Measurements from ENCODE around the gene GIMAP6.
"Not testable (repeated sequence)": the region's sequence is repeated elsewhere in the genome, so short reads cannot be mapped to it uniquely, and the experiment has no call there.

GIMAP6 gene

DNA sequence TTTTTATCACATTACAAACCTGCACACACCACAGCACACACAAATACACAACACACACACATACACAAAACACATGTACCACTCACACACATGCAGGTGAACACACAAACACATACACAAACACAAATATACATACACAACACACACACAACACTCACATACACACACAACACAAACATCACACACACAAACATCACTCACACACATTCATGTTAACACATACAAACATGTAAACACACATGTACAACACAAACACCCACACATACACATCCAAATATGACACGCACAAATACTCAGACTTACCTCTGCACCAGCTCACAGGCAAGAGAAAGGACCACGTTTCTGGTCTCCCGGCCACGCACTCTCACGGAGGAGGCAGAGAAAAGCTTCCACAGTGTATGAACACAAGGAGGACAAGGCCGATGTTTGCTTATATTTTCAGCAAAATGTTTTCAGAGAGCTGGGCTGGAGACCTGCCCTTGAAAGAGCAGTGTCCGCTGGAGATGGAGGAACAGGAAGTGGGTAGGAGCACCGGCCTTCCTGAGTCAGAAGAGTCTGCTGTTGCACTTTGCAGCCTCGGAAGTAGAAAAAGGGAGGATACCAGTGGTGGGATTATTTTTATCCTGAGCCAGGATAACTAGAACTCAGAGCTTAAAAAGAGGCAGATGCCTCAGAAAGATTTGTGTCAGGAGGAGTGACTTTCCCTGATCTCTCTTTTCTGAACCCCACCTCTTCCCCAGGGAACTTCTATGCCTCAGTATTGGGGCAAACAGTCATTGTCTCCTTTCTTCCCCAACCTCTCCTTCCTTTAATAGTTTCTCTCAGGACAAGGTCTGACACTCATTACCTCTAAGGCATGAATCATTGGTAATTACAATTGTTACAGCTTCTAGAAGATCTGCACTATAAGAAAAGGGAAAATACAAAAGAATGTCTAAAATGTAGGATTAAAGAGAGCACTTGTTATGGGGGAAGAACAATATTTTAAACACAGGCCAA is at the start of gene GIMAP6:
Gene GIMAP6, minus strand, starts transcription at position 520 of the 999 bp plus-strand sequence. CDS start 2,243 bp downstream, outside the sequence.
- DNase-seq (ENCODE audit: low spot score): no peak

DNA sequence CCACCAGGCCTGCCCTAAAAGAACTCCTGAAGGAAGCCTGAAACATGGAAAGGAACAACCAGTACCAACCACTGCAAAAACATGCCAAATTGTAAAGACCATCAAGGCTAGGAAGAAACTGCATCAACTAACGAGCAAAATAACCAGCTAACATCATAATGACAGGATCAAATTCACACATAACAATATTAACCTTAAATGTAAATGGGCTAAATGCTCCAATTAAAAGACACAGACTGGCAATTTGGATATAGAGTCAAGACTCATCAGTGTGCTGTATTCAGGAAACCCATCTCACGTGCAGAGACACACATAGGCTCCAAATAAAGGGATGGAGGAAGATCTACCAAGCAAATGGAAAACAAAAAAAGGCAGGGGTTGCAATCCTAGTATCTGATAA is 48.2 kb upstream of the GIMAP6 start:
- not testable (repeated sequence) for DNase-seq (ENCODE audit: low spot score)

DNA sequence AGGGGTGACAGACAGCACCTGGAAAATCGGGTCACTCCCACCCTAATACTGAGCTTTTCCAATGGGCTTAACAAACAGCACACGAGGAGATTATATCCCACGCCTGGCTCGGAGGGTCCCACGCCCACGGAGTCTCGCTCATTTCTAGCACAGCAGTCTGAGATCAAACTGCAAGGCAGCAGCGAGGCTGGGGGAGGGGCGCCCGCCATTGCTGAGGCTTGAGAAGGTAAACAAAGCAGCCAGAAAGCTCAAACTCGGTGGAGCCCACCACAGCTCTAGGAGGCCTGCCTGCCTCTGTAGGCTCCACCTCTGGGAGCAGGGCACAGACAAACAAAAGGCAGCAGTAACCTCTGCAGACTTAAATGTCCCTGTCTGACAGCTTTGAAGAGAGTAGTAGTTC is 46.4 kb upstream of the GIMAP6 start:
- not testable (repeated sequence) for DNase-seq (ENCODE audit: low spot score)

DNA sequence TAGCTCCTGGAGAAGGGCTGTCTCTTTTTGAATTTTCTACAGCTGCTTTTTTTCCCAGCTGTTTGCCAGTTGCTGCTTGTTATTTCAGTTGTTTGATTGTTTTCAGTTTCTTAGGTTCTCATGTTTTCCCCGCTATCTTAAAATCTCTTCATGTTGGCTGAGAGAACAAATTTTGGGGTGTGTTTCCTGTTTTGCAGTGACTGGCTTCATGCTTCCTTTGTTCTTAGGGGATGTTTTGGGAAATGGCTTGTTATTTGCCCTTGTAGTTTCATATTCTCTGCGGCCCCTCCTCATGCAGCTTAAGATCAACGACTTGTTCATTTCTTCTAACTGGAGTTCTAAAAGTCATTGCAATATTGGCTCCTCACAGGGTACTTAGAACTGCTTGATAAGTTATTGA is 44.7 kb upstream of the GIMAP6 start:
- not testable (repeated sequence) for DNase-seq (ENCODE audit: low spot score)

DNA sequence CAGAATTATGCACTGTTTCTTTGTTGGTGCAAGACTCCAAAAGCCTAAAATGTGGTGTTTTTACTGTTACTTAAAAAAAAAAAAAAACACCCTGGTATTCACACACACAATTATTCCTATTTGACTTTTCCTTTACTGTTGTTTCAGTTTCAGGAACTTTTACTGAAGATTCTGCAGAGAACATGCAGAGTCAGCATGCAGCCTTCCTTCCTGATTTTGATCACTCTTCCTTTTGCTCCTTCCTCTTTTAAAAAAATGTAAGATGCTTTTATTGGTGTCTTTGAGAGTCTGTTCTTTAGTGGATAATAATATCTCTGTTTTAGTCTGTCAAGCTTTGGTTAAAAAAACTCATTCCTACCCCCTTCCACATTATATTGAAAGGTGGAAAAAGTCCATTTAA is 44.1 kb upstream of the GIMAP6 start:
- DNase-seq (ENCODE audit: low spot score): not testable (repeated sequence)

DNA sequence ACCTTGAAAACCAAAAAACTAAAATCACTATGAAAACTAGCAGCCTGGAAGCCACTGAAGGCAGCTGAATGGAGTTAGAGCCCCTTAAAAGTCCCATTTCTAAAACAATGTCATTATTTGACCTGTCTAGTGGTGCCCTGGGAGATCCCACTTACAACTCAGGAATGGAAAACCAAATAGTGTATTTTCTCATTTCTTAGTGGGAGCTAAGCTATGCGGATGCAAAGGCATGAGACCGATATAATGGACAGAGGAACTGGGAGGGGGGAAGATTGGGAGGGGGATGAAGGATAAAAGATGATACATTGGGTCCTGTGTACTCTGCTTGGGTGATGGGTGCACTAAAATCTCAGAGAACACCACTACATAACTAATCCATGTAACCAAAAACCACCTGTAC is 43.5 kb upstream of the GIMAP6 start:
- DNase-seq (ENCODE audit: low spot score): no peak

DNA sequence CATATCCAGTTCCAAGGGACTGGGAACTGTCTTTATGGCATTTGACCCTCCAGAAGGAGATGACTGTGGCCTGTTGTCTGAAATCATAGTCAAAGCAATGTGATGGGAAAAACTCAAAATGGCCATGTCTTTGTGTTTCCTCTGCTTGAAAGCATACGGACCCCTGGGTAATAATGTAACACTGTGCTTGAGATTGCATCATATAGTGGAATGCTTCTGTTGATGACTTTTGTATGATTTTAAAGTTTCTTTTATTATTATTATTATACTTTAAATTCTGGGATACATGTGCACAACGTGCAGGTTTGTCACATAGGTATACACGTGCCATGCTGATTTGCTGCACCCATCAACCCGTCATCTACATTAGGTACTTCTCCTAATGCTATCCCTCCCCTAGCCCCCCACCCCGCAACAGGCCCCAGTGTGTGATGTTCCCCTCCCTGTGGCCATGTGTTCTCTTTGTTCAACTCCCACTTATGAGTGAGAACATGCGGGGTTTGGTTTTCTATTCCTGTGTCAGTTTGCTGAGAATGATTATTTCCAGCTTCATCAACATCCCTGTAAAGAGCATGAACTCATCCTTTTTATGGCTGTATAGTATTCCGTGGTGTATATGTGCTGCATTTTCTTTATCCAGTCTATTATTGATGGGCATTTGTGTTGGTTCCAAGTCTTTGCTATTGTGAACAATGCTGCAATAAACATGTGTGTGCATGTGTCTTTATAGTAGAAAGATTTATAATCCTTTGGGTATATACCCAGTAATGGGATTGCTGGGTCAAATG is 39.8 kb upstream of the GIMAP6 start:
- DNase-seq (ENCODE audit: low spot score): not testable (repeated sequence)

DNA sequence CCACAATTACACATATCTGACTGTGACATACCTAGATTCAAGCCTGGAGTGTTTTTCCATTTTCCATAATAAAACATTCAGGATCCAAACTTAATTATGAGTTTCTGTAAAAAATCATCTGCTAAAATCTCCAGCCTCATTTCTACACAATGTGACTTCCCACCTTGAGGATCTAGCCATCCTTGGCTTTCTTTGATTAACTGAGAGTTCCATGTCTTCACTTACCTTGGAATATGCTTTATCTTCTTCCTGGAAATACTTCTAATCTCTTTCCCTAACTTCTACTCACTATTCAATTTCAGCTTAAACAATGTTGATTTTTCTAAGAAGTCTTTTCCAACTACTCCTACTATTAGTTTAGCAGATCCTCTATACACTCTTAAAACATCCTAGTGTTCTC is 36.8 kb upstream of the GIMAP6 start:
- DNase-seq (ENCODE audit: low spot score): no peak

DNA sequence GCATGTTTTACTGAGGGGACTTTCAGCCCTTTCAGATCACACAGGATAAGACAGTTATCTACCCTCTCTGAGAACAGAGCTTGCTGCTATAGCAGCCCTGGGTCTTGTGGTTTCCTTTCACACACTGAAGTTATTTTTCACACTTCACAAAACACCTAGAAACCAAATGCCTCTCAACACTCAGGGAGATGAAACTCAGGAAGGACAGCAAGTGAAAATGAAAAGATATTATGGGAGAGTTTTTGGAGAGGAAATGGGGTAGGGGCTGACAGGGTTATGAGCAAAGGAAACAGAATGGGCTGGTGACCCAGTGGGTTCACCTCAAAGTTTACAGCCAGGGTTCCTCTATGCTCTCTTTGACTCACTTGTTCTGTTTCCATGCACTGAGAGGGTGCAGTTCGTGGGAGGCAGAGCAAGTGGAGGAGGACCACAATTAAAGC is 36.3 kb upstream of the GIMAP6 start:
- DNase-seq (ENCODE audit: low spot score): no peak

DNA sequence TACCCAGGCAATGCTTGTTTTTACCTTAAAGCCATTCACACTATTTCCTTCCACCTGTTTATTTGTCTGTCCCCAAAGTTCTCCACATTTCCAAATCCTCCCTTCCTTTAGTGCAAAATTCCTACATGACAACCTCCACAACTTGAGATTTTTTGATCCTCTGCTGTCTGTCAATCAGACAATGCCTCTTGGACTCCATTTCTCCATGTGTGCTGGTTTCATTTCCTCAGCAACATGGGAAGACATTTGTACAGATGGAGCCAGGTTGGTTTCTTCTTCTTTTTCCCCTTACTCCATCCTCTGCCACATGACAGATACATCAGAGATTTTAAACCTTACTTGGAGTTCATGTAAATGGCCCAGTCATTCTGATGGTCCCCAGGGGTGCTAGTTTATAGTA is 34.2 kb upstream of the GIMAP6 start:
- no peak for DNase-seq (ENCODE audit: low spot score)

DNA sequence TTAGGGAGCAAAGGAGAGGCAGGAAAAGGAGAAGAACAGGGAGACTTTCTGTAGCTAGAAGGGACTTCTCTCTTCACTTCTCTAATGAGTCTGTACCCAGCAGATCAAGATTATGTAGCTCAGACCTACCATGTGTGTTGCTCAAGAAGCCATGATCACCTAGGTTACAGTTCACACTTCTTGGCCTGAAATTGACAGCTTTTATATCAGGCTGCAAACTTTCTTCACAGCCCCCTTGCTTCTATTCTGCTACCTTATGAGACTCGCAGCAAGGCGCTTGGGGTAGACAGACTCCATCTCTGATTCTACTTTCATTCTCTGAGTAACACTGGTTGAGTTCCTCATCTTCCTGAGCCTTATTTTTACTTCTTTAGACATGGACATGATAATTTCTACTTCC is 33.7 kb upstream of the GIMAP6 start:
- DNase-seq (ENCODE audit: low spot score): no peak

DNA sequence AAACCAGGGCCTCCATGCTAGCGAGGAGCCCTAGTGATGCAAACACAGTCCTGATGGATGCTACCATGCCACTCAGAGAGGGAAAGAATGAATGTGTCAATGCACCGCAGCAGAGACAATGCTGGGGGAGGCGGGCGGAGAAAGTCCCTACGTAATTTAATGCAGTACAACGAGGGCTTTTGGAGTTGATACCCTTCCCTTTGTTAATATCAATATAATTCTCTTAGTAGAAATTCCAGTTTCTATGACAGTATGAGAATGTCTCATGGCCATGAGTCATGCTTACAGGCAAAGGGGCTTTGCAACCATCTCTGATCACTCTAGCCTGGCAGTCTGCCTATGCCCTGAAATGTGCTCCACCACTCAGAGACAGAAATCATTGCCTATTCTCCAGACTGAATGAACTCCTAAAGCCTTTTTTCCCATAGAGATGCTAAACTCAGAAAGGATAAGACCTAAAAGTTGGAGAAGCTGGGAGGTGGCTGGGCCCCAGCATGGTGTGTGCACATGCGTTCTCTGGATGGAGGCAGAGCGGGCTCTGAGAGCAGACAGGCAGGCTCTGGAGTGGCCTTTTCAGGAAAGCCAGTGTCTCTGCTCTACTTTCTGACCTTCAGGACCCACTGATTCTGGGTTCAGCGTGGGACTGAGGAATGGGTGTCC is 33.0 kb upstream of the GIMAP6 start:
- DNase-seq (ENCODE audit: low spot score): no peak

DNA sequence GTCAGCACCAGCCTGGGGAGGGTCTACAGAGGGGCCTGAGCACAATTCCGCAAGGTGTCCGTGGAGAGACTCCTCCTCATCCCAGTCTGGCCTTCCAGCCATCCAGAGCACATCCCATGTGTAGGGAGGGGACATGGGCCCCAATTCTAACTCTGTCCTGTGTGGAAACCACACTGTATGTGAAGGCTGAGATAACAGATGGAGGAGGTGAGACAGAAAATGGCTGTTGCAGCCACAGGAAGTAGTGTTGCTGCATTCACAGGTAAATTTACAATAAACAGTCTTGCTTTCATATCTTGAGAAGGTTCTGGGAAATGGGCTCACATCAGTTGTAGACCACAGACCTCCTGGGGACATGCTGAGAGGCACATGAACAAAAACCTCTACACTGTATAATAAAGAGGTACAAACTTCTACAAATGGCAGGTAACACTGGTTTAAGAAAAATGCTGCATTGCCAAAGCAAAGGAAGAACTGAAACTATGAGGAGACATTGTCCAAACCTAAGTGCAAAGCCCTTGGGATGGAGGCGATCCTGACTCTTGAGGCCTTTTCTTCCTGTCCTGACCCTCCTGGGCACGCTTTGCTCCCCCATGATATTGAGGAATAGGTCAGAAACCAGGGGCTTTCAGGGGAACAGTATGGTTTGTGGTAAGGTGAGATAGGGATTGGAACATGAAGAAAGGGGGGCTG is 31.8 kb upstream of the GIMAP6 start:
- no peak for DNase-seq (ENCODE audit: low spot score)

DNA sequence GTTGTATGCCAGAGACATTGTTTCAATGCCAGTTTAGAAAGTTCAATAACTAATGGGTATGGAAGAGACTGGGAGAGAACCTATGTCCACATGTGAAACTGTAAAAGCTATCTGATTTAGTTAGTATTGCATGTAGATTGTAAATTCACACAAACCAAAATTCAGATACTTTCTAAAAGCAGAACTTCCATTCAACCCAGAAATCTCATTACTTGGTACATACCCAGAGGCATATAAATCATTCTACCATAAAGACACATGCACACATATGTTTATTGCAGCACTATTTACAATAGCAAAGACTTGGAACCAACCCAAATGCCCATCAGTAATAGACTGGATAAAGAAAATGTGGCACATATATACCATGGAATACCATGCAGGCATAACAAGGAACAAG is 30.6 kb upstream of the GIMAP6 start:
- DNase-seq (ENCODE audit: low spot score): not testable (repeated sequence)

DNA sequence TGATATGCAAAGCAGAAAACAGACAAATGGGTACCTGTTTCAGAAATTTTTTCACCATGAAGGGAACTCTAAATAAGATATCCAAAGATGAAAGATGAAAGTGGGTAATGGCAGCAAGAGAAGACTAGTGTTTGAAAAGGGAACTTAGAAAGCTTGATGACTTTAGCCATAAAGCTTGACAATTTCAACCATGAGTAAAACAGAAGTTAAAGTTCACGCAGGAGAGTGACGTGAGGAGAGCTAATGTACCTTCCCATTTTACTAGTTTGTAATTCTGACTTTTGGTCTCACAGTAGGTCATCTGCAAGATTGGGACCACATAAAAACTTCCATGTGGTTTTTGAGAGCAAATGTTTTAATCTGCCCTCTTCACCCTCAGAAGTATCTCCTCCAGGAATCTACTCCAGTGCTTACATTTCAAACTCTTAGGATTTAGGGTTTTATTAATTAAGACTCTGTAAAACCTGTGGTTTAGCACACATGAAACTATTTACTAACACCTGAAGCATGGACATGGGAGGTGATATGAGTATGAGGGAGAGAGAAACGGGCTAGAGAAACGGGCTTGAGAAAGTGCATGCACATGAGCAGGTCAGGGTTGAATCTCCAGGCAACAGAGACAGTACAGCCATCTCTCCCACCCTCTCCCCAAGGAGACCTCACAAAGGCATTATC is 28.9 kb upstream of the GIMAP6 start:
- DNase-seq (ENCODE audit: low spot score): no peak

DNA sequence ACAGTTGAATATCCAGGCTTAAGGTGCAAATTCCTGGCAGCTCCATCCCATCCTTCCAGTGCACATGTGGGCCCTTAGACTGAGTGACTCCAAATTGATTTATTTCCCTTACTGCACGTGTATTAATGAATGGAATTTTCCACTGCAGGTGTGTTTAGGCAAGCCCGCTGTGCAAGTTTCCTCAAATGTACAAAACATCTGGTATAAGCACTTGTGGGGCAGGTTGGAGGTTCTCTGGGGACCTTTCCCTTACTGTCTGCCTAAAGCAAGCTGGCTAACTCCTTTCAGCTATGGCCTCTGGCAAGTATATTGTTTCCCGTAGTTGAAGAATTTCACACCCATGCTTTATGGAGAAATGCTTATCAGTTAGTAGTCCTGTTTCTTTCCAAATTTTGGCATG is 25.3 kb upstream of the GIMAP6 start:
- no peak for DNase-seq (ENCODE audit: low spot score)

DNA sequence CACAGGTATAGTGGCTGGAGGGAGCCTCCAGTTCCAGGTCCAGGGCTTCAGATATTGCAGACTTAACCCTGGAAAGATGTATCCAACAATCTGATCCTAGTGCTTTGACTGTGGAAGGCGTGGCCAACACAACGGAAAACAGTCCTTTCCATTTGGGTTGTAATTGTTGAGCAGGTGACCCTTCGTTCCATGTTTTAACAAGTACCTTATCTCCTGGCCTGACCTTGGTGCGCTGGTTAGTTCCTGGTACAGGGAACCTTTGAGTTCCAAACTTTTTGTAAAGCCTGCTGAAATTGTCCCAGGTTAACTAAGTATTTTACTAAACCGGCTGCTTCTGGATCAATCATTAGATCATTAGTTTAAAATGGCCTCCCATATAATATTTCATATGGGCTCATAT is 23.9 kb upstream of the GIMAP6 start:
- no peak for DNase-seq (ENCODE audit: low spot score)

DNA sequence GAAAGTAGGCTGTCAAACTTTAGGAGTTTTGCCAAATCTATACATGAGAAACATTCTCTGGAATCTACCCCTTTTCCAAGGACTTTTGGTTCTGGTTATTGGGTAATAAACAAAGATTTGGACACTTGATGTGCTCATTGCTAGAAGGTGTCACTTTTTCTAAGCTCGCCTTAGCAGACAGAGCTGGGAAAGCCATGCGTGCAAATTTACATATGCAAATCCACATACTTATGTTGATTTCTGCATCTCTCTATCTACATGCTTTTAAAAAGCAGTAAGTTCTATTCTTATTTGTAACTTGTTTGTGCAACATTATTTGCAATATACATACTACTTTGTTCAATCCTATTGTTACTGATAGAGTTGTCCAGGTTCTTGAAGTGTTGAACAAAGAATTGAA is 22.5 kb upstream of the GIMAP6 start:
- DNase-seq (ENCODE audit: low spot score): no peak

DNA sequence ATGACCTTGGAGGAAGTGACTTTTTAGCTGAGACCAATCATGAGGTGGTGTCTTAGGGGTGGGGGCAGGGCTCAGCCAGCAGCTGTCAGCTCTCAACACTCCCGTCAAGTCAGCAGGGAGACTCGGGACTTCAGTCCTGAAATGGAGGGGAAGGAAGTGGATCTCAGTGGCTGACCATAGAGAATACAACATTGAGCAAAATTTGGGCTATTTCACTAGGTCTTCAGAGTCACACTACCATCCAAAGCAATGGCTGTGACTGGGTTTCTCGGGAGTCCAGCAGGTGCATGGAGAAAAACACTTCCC is 16.8 kb upstream of the GIMAP6 start:
- no peak for DNase-seq (ENCODE audit: low spot score)

DNA sequence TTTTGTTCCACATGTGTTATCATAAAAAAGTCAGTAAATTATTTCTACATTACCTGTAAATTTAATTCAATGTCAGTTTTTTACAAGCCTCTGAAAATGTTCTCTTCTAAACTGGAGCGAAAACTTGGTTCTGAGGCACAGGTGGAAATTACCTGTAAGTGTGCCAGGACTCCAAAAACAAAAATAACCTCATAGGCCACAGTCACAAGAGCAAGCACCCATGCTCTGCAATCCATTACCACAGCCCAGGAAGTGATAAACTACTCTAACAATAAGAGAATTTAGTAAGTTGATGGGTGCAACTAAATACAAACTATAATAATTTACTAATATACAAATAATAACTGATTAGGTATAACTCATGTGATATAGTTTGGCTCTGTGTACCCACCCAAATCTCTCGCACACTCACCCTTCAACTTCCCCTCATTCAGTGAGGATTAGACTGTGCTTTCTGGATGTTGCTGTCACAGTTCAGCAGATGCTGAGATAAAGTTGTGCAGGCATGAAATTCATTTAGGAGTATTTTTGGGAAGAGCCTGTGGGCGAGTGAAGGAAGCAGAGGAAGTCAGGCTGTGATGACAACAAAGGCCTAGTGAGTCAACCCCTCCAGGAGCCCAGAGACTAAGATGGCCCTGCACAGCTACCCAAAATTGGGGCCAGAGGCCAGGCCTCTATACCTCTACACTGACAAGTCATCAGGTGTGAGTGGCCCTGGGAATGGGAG is 16.3 kb upstream of the GIMAP6 start:
- no peak for DNase-seq (ENCODE audit: low spot score)
